Gastroesophageal sphincter (tissue), 4 donors: ENCODE data around the gene PREX1. TPM values are rescaled to one million over a fixed set of nuclear protein-coding genes. Genes with fewer than 3 reads are reported as not detected.

Experiments
- ATAC-seq: fragments of 150-250 bp; one replicate; pipeline ENCODE4 v1.9.1; 2016; ENCODE audit warnings: mild to moderate bottlenecking, moderate library complexity
- H3K27ac ChIP-seq, 4 donors: fragments of 200-600 bp; sonication (generic) in 3 of 4; 1 replicate in 3 of 4; 2 replicates in 1 of 4; pipeline ENCODE4 v1.5.1; 2016 to 2019
- H3K27me3 ChIP-seq: fragments of 200-600 bp; sonication (generic); one replicate; pipeline ENCODE4 v1.5.1; 2019
- H3K36me3 ChIP-seq, 2 donors: fragments of 200-600 bp; sonication (generic); one replicate each; pipeline ENCODE4 v1.5.1; 2019; ENCODE audit warnings: control low read depth in 1 of 2
- H3K4me1 ChIP-seq, 3 donors: fragments of 200-600 bp; sonication (generic); 1 replicate in 2 of 3; 2 replicates in 1 of 3; pipeline ENCODE4 v1.5.1; 2016 to 2019; ENCODE audit warnings: control low read depth in 2 of 3
- H3K4me3 ChIP-seq, 2 donors: fragments of 200-600 bp; sonication (generic); one replicate each; pipeline ENCODE4 v1.5.1; 2019; ENCODE audit warnings: mild to moderate bottlenecking in 1 of 2, moderate library complexity in 1 of 2
- H3K9me3 ChIP-seq, 3 donors: fragments of 200-600 bp; sonication (generic); one replicate each; pipeline ENCODE4 v1.5.1; 2017 to 2019; ENCODE audit warnings: control low read depth in 2 of 3
- EP300 ChIP-seq: sonication (generic); formaldehyde crosslinking; IDR thresholded peaks from one replicate; pipeline ENCODE4 v1.6.1; 2017; ENCODE audit warnings: antibody characterized with exemption, mild to moderate bottlenecking
- POLR2A ChIP-seq, 2 donors: fragments of 450-650 bp; IDR thresholded peaks; one replicate each; pipeline ENCODE4 v1.6.1; 2017; ENCODE audit warnings: antibody characterized with exemption in 2 of 2, mild to moderate bottlenecking in 2 of 2, moderate library complexity in 1 of 2
- POLR2AphosphoS5 ChIP-seq: sonication (generic); formaldehyde crosslinking; IDR thresholded peaks from one replicate; pipeline ENCODE4 v1.6.1; 2017; ENCODE audit warnings: antibody characterized with exemption
- WGBS, 2 donors: methylation state at CpG; one replicate each; pipeline ENCODE4 v1.1.5; 2018; ENCODE audit warnings: low coverage in 1 of 2; 5-methylcytosine and 5-hydroxymethylcytosine counted together
- total RNA-seq, 4 donors: library from RNA; depleted of rRNA; stranded (reverse); fragments of >200 nt; gene quantifications; one replicate each; pipeline ENCODE4 v1.1.0, GENCODE V29; 2016
- TF ChIP-seq, protein P1 (sequence below), 4 experiments: fragments of 200-600 bp in 2 of 4; fragments of 450-650 bp in 2 of 4; sonication (generic) in 1 of 4; IDR thresholded peaks; one replicate each; pipeline ENCODE4 v1.5.1; 2017 to 2019; ENCODE audit warnings: antibody characterized with exemption in 4 of 4, mild to moderate bottlenecking in 2 of 4, moderate library complexity in 2 of 4

Gene PREX1
- total RNA-seq, 4 donors from 2014 or later = 16.3 to 35.7 (median 20.0) TPM

DNA sequence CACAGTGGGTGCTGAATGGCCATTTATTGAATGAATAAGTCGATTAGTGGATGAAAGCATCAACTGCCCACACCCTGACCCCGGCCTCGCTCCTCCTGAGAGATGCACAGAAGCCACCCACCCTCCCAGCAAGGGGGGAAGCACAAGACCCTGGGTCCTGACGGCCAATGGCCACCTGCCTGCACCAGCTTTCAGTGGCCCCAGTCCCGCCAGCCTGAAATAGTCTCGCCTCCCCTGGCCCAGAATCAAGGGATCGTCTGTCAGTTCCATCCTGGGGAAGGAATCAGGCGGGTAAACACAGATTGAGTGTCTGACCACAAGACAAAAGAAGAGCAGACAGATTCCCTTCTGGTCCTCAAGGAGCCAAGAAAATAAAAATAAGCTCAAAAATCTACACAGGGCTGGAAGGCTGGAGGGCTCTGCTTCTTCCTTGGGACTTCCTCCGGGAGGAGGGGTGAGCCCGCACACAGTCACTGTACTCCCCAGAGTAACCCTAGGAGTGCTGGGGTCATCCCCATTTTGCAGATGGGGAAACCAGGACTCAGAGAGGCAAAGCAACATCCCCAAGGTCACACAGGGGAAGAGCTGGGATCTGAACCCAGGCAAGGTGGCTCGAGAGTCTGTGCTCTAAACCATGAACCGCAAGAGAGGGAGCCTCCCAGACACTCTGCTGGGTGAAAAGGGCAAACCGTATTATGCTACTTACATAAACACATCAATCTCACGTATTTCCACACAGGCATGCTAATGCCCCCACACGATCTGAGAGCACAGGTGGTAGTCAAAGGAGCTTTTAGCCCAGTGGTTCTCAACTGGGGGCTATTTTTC, 7.8 kb downstream of the PREX1 start:
- Histone ChIP-seq H3K27ac (no peak overlapping the region), H3K36me3 (no peaks in the 10 kb centered on the region), H3K27me3 (peaks cover 28% of the 10 kb centered on the region), H3K4me1 (peaks cover 0 to 46% (median 0%) of the 10 kb centered on the region in 3 donors), H3K9me3 (no peaks in the 10 kb centered on the region), H3K4me3 (no peak overlapping the region)
- TF ChIP-seq, protein P1, sequence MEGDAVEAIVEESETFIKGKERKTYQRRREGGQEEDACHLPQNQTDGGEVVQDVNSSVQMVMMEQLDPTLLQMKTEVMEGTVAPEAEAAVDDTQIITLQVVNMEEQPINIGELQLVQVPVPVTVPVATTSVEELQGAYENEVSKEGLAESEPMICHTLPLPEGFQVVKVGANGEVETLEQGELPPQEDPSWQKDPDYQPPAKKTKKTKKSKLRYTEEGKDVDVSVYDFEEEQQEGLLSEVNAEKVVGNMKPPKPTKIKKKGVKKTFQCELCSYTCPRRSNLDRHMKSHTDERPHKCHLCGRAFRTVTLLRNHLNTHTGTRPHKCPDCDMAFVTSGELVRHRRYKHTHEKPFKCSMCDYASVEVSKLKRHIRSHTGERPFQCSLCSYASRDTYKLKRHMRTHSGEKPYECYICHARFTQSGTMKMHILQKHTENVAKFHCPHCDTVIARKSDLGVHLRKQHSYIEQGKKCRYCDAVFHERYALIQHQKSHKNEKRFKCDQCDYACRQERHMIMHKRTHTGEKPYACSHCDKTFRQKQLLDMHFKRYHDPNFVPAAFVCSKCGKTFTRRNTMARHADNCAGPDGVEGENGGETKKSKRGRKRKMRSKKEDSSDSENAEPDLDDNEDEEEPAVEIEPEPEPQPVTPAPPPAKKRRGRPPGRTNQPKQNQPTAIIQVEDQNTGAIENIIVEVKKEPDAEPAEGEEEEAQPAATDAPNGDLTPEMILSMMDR (IDR thresholded peaks at IDR 0.05) = no peak
- no peak for TF ChIP-seq EP300
- no peak for TF ChIP-seq POLR2AphosphoS5
- no peak for TF ChIP-seq POLR2A (IDR thresholded peaks at IDR 0.05)
- ATAC-seq = no peak
- WGBS, 2 donors = 60 to 80% methylated on average over 2 of the region's 15 CpGs

DNA sequence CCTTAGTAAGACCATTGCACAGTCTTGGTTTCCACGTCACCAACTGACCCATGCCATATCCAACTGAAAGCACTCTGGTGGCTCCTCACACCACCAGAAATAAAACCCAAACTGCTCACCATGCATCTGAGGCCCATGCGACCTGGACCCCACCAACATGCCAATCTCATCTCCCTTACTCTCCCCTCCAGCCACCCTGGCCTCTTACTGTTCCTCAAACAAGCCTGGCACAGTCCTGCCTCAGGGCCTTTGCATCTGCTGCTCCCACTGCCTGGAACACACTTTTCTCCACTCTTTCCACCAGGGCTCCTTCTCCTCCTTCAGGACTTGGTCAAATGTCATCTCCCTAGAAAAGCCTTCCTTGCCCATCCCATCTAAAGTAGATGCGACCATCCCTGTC, 8.7 kb downstream of the PREX1 start:
- no peak for ATAC-seq
- Histone ChIP-seq H3K4me3 (no peak overlapping the region), H3K36me3 (no peaks in the 10 kb centered on the region), H3K4me1 (peaks cover 0 to 36% (median 0%) of the 10 kb centered on the region in 3 donors), H3K9me3 (no peaks in the 10 kb centered on the region), H3K27ac (no peak overlapping the region), H3K27me3 (peaks cover 21% of the 10 kb centered on the region)
- WGBS, 2 donors = 100% methylated on average over 2 to 3 of the region's 3 CpGs
- TF ChIP-seq EP300 (no peak), POLR2AphosphoS5 (no peak), POLR2A (IDR thresholded peaks at IDR 0.05) (no peak)

DNA sequence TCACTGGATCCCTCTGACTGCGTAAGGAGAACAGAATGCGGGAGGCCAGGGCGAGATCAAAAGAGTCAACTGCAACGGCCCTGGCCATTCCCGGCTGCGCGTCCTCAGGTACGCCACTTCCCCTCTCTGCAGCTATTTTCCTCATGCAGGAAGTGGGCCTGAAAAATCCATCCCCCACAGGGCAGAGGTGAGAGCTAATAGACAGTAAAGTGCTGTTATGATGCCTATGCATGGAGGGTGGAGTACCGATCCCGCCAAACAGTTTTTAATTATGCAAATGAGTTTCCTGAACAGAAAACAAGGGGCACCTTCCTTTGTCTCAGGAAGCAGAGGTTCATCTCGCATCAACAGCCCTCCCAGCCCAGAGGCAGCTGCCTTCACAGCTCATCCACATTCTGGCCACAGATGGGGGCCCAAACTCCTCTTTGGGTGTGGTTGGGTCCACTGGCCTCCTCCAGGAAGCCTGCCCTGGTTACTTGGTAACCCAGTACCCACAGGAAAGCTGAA, 9.3 kb downstream of the PREX1 start:
- Histone ChIP-seq H3K9me3 (no peaks in the 10 kb centered on the region), H3K27me3 (peaks cover 15% of the 10 kb centered on the region), H3K4me1 (peaks cover 0 to 35% (median 0%) of the 10 kb centered on the region in 3 donors), H3K4me3 (no peak overlapping the region), H3K36me3 (no peaks in the 10 kb centered on the region), H3K27ac (no peak overlapping the region)
- ATAC-seq = no peak
- TF ChIP-seq POLR2AphosphoS5 = no peak
- TF ChIP-seq EP300 = no peak
- TF ChIP-seq, protein P1 (IDR thresholded peaks at IDR 0.05) = no peak
- no peak for TF ChIP-seq POLR2A (IDR thresholded peaks at IDR 0.05)
- 63% methylated on average over 5 to 10 of the region's 11 CpGs for WGBS, 2 donors

DNA sequence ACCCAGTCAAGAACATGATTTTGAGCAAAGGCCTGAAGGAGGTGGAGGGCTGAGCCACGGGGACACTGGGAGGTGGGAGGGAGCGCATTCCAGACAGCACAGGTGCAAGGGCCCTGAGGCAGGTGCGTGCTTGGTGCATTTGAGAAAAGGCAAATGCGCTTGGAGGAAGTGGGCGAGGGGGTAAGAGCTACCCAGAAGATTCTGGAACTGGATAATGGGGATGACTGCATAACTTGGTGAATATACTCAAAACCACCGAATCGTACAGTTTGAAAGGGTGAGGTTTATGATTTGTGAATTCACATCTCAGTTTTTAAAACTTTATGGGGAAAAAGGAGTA, 9.8 kb downstream of the PREX1 start:
- Histone ChIP-seq H3K4me1 (peaks cover 0 to 35% (median 0%) of the 10 kb centered on the region in 3 donors), H3K27me3 (peaks cover 11% of the 10 kb centered on the region), H3K27ac (no peak overlapping the region), H3K36me3 (no peaks in the 10 kb centered on the region), H3K4me3 (no peak overlapping the region), H3K9me3 (no peaks in the 10 kb centered on the region)
- TF ChIP-seq EP300 (no peak), POLR2AphosphoS5 (no peak), POLR2A (IDR thresholded peaks at IDR 0.05) (no peak)
- TF ChIP-seq, protein P1 (IDR thresholded peaks at IDR 0.05) = no peak
- no peak for ATAC-seq
- WGBS, 2 donors = 87 to 89% methylated on average over 7 of the region's 7 CpGs

DNA sequence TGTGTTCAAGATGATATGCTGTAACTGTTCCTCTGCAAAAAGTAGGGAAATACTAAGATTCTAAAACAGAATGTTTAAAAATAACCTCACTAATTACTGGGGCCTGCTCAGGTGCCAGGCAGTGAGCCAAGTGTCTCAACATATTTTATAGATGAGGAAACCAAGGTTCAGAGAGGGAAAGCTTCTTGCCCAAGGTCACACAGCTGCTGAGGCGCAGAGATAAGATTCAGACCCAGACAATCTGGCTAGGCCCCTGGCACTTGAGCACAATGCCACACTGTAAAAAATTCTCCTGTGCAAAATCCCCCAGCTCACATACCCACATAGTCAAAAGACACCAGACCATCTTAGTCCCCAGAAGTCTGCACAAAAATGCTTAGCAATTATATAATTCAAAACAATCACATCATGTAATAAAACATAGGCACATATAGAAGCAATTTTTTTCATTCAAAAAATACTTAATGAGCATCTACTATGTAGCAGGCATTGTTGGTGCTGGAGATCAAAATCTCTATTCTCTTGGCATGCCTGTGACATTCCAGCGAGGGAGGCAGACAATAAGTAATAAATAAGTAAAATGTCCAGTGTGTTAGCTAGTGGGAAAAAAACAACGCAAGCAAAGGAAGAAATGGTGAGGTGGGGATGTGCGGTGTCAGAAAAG, 10.3 kb downstream of the PREX1 start:
- peaks cover 11% of the 10 kb centered on the region for H3K27me3 ChIP-seq
- TF ChIP-seq, protein P1 (IDR thresholded peaks at IDR 0.05) = no peak
- TF ChIP-seq POLR2A (IDR thresholded peaks at IDR 0.05) (no peak), POLR2AphosphoS5 (no peak), EP300 (no peak)
- no peaks in the 10 kb centered on the region for H3K9me3 ChIP-seq
- no peak overlapping the region for H3K4me3 ChIP-seq
- no peaks in the 10 kb centered on the region for H3K36me3 ChIP-seq
- peaks cover 0 to 35% (median 0%) of the 10 kb centered on the region in 3 donors for H3K4me1 ChIP-seq
- WGBS, 2 donors = 76 to 92% methylated on average over 3 to 4 of the region's 4 CpGs
- no peak overlapping the region for H3K27ac ChIP-seq
- no peak for ATAC-seq
